Liver (tissue), 9 donors: ENCODE results near the gene PPM1E. TPM values are rescaled to one million over a fixed set of nuclear protein-coding genes. Genes with fewer than 3 reads are reported as not detected.

Experiments used
- DNase-seq: peaks from one replicate; pipeline ENCODE4 v3.0.0-alpha.2; 2017; ENCODE audit warnings: low spot score
- H3K27ac ChIP-seq, 2 donors: one replicate each; pipeline ENCODE4 v1.7.0; 2013; ENCODE audit warnings: inconsistent platforms in 2 of 2, low read length in 2 of 2, control low read depth in 1 of 2, low read depth in 1 of 2, mild to moderate bottlenecking in 1 of 2
- H3K27me3 ChIP-seq, 4 donors: one replicate each; pipeline versions ENCODE4 v1.6.1 to v1.7.0; 2013; ENCODE audit warnings: low read length in 3 of 4, inconsistent platforms in 1 of 4, mild to moderate bottlenecking in 1 of 4, moderate library complexity in 1 of 4; ENCODE audit not compliant: control insufficient read depth in 4 of 4, insufficient read depth in 4 of 4
- H3K36me3 ChIP-seq, 4 donors: one replicate each; pipeline versions ENCODE4 v1.6.1 to v1.7.0; 2013; ENCODE audit warnings: low read length in 3 of 4, mild to moderate bottlenecking in 3 of 4, low read depth in 1 of 4, moderate library complexity in 1 of 4; ENCODE audit not compliant: control insufficient read depth in 4 of 4, insufficient read depth in 3 of 4
- H3K4me1 ChIP-seq, 4 donors: one replicate each; pipeline versions ENCODE4 v1.6.1 to v1.7.0; 2013; ENCODE audit warnings: low read length in 3 of 4, mild to moderate bottlenecking in 3 of 4, moderate library complexity in 1 of 4; ENCODE audit not compliant: control insufficient read depth in 4 of 4, insufficient read depth in 4 of 4
- H3K4me3 ChIP-seq, 3 donors: one replicate each; pipeline versions ENCODE4 v1.6.1 to v1.7.0; 2013; ENCODE audit warnings: low read length in 3 of 3, control low read depth in 1 of 3, low read depth in 1 of 3, mild to moderate bottlenecking in 1 of 3
- H3K9ac ChIP-seq, 2 donors: one replicate each; pipeline ENCODE4 v1.7.0; 2013; ENCODE audit warnings: low read length in 2 of 2, mild to moderate bottlenecking in 2 of 2, moderate library complexity in 2 of 2, control low read depth in 1 of 2, low read depth in 1 of 2
- H3K9me3 ChIP-seq, 4 donors: one replicate each; pipeline versions ENCODE4 v1.6.1 to v1.7.0; 2013; ENCODE audit warnings: low read length in 3 of 4; ENCODE audit not compliant: control insufficient read depth in 4 of 4
- CTCF ChIP-seq: fragments of 150-350 bp; IDR thresholded peaks from 2 replicates; pipeline ENCODE4 v1.5.1; 2017; ENCODE audit warnings: improper control_type of control experiment, low read depth, low read length; ENCODE audit not compliant: missing input control
- EGR1 ChIP-seq, 2 donors: IDR thresholded peaks; 2 replicates each; pipeline ENCODE4 v1.6.1; 2016 to 2018; ENCODE audit warnings: antibody characterized with exemption in 2 of 2, low read depth in 2 of 2
- FOXA1 ChIP-seq: IDR thresholded peaks from 2 replicates; pipeline ENCODE4 v1.6.1; 2016; ENCODE audit warnings: antibody characterized with exemption
- FOXA2 ChIP-seq: IDR thresholded peaks from 2 replicates; pipeline ENCODE4 v1.6.1; 2016; ENCODE audit warnings: antibody characterized with exemption
- GABPA ChIP-seq, 2 donors: IDR thresholded peaks in 1 of 2; conservative IDR thresholded peaks in 1 of 2; 2 replicates each; pipeline ENCODE4 v1.6.1; 2016; ENCODE audit warnings: antibody characterized with exemption in 2 of 2, mild to moderate bottlenecking in 1 of 2, moderate library complexity in 1 of 2
- HNF4A ChIP-seq, 2 donors: conservative IDR thresholded peaks; 2 replicates each; pipeline ENCODE4 v1.6.1; 2016; ENCODE audit warnings: antibody characterized with exemption in 2 of 2, mild to moderate bottlenecking in 2 of 2
- HNF4G ChIP-seq: IDR thresholded peaks from 2 replicates; pipeline ENCODE4 v1.6.1; 2016; ENCODE audit warnings: antibody characterized with exemption
- JUND ChIP-seq, 2 donors: IDR thresholded peaks; 2 replicates each; pipeline ENCODE4 v1.6.1; 2016; ENCODE audit warnings: antibody characterized with exemption in 2 of 2
- MAX ChIP-seq: IDR thresholded peaks from 2 replicates; pipeline ENCODE4 v1.6.1; 2016; ENCODE audit warnings: antibody characterized with exemption
- NR2F2 ChIP-seq: IDR thresholded peaks from 2 replicates; pipeline ENCODE4 v1.6.1; 2016; ENCODE audit warnings: antibody characterized with exemption
- RAD21 ChIP-seq, 2 donors: IDR thresholded peaks; 2 replicates each; pipeline ENCODE4 v1.6.1; 2016; ENCODE audit warnings: antibody characterized with exemption in 2 of 2, mild to moderate bottlenecking in 2 of 2
- RXRA ChIP-seq, 2 donors: IDR thresholded peaks; 2 replicates each; pipeline ENCODE4 v1.6.1; 2017 to 2018; ENCODE audit warnings: antibody characterized with exemption in 2 of 2, mild to moderate bottlenecking in 1 of 2
- SP1 ChIP-seq: IDR thresholded peaks from 2 replicates; pipeline ENCODE4 v1.6.1; 2018; ENCODE audit warnings: antibody characterized with exemption, mild to moderate bottlenecking
- TAF1 ChIP-seq: conservative IDR thresholded peaks from 2 replicates; pipeline ENCODE4 v1.6.1; 2016; ENCODE audit warnings: antibody characterized with exemption, mild to moderate bottlenecking
- YY1 ChIP-seq: IDR thresholded peaks from 2 replicates; pipeline ENCODE4 v1.6.1; 2016; ENCODE audit warnings: antibody characterized with exemption, mild to moderate bottlenecking
- WGBS: extraction: QIAGEN DNeasy Blood & Tissue Kit; methylation state at CpG from one replicate; pipeline ENCODE4 v1.1.7; 2013; 5-methylcytosine and 5-hydroxymethylcytosine counted together
- polyA plus RNA-seq, 2 donors: library from polyadenylated mRNA; stranded (reverse) in 1 of 2; unstranded in 1 of 2; fragments of 200-250 nt in 1 of 2; fragments of >200 nt in 1 of 2; fragmentation: Nextera tagmentation in 1 of 2; extraction: Ambion mirVana in 1 of 2; gene quantifications; one replicate each; pipeline versions ENCODE4 v1.2.1 to v1.2.3, GENCODE V29; 2013 to 2015
- total RNA-seq, 2 donors: library from RNA; depleted of rRNA; stranded (reverse); fragments of >200 nt; gene quantifications; one replicate each; pipeline ENCODE4 v1.2.3, GENCODE V29; 2014
- TF ChIP-seq, protein P1 (sequence below): IDR thresholded peaks from 2 replicates; pipeline ENCODE4 v1.6.1; 2016; ENCODE audit warnings: antibody characterized with exemption
- TF ChIP-seq, protein P2 (sequence below): IDR thresholded peaks from 2 replicates; pipeline ENCODE4 v1.6.1; 2016; ENCODE audit warnings: antibody characterized with exemption, mild to moderate bottlenecking
- TF ChIP-seq, protein P3 (sequence below): IDR thresholded peaks from 2 replicates; pipeline ENCODE4 v1.6.1; 2016; ENCODE audit warnings: antibody characterized with exemption
- donor health status: healthy.
- donor health status: healthy.
- donor health status: healthy.
- donor health status: healthy.
- donor health status: healthy.

PPM1E gene
- total and polyA plus RNA-seq, 4 donors: 0.25 to 0.61 (median 0.50) TPM; not detected in 1

DNA sequence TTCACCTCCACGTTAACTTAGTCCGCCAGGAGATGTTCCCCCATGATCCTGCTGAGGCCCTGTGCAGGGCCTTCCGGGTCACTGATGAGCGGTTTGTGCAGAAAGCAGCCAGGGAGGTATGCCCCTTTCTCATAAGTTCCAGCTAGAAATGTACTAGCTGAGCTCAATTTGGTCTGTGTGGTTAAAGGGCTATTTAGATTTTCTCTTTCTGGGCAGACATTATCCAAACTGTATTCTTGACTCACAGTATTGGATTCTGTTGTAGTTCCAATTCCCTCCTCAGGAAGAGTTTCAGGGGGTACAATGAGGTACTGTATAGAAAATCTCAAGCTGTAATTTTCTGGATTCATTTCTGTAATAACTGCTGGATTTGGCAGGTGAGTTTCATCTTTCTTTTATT is 214.0 kb downstream of the PPM1E start (continued):
- no peak for TF ChIP-seq SP1
- TF ChIP-seq FOXA2: no peak
- TF ChIP-seq RAD21 (IDR thresholded peaks at IDR 0.05): no peak
- TF ChIP-seq HNF4G: no peak
- TF ChIP-seq TAF1: no peak
- no peak for TF ChIP-seq CTCF
- TF ChIP-seq, protein P1, sequence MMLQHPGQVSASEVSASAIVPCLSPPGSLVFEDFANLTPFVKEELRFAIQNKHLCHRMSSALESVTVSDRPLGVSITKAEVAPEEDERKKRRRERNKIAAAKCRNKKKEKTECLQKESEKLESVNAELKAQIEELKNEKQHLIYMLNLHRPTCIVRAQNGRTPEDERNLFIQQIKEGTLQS: no peak
- TF ChIP-seq YY1: no peak

DNA sequence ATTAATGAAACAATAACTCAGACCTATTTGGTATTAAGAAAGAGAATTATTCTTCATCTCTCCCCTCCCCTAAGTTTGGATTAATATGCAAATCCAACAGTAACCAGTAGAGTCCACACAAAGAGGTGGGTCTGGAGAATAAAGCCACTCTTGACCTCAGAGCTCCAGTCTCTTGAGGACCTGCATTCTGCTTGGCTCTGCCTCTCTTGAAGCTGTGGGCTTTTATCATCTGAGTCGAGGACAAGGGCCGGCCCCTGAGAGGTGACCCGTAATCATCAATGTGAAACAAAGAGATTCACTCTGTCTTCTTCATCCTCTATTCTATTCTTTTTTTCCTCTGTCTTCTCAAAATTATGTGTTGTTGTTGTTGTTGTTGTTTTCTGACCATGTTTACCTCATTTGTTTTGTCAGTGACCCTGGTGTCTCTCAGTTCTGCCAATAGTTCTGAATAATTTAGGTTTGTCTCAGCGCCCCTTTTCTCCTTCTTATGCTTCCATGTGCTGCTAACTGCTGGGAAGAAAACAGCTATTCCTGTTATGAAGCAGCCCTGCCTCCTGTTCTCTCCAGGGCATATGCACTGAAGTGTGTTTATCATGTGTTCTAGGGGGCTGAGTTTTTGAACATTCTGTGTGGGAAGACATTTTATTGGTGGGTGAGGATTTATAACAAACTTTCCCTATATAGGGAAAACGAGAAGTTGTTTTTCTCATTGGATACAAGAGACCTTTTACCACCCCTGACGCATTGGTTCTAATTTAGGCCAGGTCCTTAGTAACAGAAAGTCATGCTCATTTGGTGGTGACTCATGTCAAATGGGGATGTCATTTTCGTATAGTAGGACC is 215.2 kb downstream of the PPM1E start:
- Histone ChIP-seq H3K4me1 (peaks cover 0 to 2% (median 0%) of the 10 kb centered on the region in 4 donors), H3K9me3 (no peaks in the 10 kb centered on the region), H3K4me3 (no peak overlapping the region), H3K9ac (no peak overlapping the region), H3K36me3 (no peaks in the 10 kb centered on the region), H3K27me3 (no peaks in the 10 kb centered on the region), H3K27ac (no peak overlapping the region)
- TF ChIP-seq NR2F2 (no peak), FOXA2 (no peak), CTCF (no peak), GABPA (IDR thresholded peaks at IDR 0.05 in 1 of 2, conservative IDR thresholded peaks at IDR 0.05 in 1 of 2) (no peak), YY1 (no peak), HNF4G (no peak), RXRA (IDR thresholded peaks at IDR 0.05) (no peak), TAF1 (no peak), JUND (IDR thresholded peaks at IDR 0.05) (no peak), RAD21 (IDR thresholded peaks at IDR 0.05) (no peak), SP1 (no peak), MAX (no peak), HNF4A (conservative IDR thresholded peaks at IDR 0.05) (no peak), FOXA1 (no peak), EGR1 (IDR thresholded peaks at IDR 0.05; ENCODE audit: low read depth in 2 of 2) (no peak)
- TF ChIP-seq, protein P1: no peak
- TF ChIP-seq, protein P2, sequence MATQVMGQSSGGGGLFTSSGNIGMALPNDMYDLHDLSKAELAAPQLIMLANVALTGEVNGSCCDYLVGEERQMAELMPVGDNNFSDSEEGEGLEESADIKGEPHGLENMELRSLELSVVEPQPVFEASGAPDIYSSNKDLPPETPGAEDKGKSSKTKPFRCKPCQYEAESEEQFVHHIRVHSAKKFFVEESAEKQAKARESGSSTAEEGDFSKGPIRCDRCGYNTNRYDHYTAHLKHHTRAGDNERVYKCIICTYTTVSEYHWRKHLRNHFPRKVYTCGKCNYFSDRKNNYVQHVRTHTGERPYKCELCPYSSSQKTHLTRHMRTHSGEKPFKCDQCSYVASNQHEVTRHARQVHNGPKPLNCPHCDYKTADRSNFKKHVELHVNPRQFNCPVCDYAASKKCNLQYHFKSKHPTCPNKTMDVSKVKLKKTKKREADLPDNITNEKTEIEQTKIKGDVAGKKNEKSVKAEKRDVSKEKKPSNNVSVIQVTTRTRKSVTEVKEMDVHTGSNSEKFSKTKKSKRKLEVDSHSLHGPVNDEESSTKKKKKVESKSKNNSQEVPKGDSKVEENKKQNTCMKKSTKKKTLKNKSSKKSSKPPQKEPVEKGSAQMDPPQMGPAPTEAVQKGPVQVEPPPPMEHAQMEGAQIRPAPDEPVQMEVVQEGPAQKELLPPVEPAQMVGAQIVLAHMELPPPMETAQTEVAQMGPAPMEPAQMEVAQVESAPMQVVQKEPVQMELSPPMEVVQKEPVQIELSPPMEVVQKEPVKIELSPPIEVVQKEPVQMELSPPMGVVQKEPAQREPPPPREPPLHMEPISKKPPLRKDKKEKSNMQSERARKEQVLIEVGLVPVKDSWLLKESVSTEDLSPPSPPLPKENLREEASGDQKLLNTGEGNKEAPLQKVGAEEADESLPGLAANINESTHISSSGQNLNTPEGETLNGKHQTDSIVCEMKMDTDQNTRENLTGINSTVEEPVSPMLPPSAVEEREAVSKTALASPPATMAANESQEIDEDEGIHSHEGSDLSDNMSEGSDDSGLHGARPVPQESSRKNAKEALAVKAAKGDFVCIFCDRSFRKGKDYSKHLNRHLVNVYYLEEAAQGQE: no peak
- TF ChIP-seq, protein P3, sequence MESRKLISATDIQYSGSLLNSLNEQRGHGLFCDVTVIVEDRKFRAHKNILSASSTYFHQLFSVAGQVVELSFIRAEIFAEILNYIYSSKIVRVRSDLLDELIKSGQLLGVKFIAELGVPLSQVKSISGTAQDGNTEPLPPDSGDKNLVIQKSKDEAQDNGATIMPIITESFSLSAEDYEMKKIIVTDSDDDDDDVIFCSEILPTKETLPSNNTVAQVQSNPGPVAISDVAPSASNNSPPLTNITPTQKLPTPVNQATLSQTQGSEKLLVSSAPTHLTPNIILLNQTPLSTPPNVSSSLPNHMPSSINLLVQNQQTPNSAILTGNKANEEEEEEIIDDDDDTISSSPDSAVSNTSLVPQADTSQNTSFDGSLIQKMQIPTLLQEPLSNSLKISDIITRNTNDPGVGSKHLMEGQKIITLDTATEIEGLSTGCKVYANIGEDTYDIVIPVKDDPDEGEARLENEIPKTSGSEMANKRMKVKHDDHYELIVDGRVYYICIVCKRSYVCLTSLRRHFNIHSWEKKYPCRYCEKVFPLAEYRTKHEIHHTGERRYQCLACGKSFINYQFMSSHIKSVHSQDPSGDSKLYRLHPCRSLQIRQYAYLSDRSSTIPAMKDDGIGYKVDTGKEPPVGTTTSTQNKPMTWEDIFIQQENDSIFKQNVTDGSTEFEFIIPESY: no peak
- WGBS: 89% methylated on average over 7 of the region's 7 CpGs
- no peak for DNase-seq
